Sigmoid colon (tissue), 7 donors: ENCODE results near the gene CD300A. TPM values are rescaled to one million over a fixed set of nuclear protein-coding genes. Genes with fewer than 3 reads are reported as not detected.

Experiments
- DNase-seq: peaks from one replicate; pipeline ENCODE4 v3.0.0-alpha.2; 2019
- H3K27ac ChIP-seq, 4 donors: fragments of 200-600 bp; sonication (generic); one replicate each; pipeline ENCODE4 v1.5.1; 2016 to 2019; ENCODE audit warnings: mild to moderate bottlenecking in 1 of 4
- H3K27me3 ChIP-seq, 3 donors: fragments of 200-600 bp; sonication (generic); one replicate each; pipeline ENCODE4 v1.5.1; 2019; ENCODE audit warnings: mild to moderate bottlenecking in 1 of 3
- H3K36me3 ChIP-seq, 4 donors: fragments of 200-600 bp; sonication (generic); one replicate each; pipeline ENCODE4 v1.5.1; 2016 to 2019
- H3K4me1 ChIP-seq, 4 donors: fragments of 200-600 bp; sonication (generic); one replicate each; pipeline ENCODE4 v1.5.1; 2017 to 2019
- H3K4me3 ChIP-seq, 4 donors: fragments of 200-600 bp; sonication (generic); one replicate each; pipeline ENCODE4 v1.5.1; 2017 to 2019; ENCODE audit warnings: mild to moderate bottlenecking in 2 of 4, moderate library complexity in 1 of 4
- H3K9me3 ChIP-seq, 4 donors: fragments of 200-600 bp in 3 of 4; sonication (generic) in 3 of 4; one replicate each; pipeline versions ENCODE4 v1.5.1 to v1.6.1; 2013 to 2019
- CTCF ChIP-seq, 4 experiments: fragments of 450-650 bp in 3 of 4; fragments of 200-600 bp in 1 of 4; IDR thresholded peaks; one replicate each; pipeline ENCODE4 v1.5.1; 2016 to 2019; ENCODE audit warnings: antibody characterized with exemption in 4 of 4, mild to moderate bottlenecking in 3 of 4, moderate library complexity in 2 of 4
- EP300 ChIP-seq, 4 donors: sonication (generic); formaldehyde crosslinking; IDR thresholded peaks; one replicate each; pipeline ENCODE4 v1.6.1; 2017; ENCODE audit warnings: antibody characterized with exemption in 4 of 4
- POLR2A ChIP-seq, 2 donors: fragments of 450-650 bp; IDR thresholded peaks; one replicate each; pipeline ENCODE4 v1.6.1; 2016; ENCODE audit warnings: antibody characterized with exemption in 2 of 2, mild to moderate bottlenecking in 2 of 2, moderate library complexity in 2 of 2
- POLR2AphosphoS5 ChIP-seq, 4 donors: sonication (generic); formaldehyde crosslinking; IDR thresholded peaks; one replicate each; pipeline ENCODE4 v1.6.1; 2017; ENCODE audit warnings: antibody characterized with exemption in 4 of 4
- WGBS, 2 donors: extraction: QIAGEN DNeasy Blood & Tissue Kit; methylation state at CpG; one replicate each; pipeline ENCODE4 v1.1.7; 2013; 5-methylcytosine and 5-hydroxymethylcytosine counted together
- intact Hi-C: fragments of 100-400 bp; cut with DNase I; formaldehyde crosslinking; loops from one replicate; pipeline ENCODE4 v1.15.1; 2023
- polyA plus RNA-seq, 3 donors: library from polyadenylated mRNA; stranded (reverse); fragments of 200-250 nt; gene quantifications; one replicate each; pipeline ENCODE4 v1.2.3, GENCODE V29; 2013
- total RNA-seq, 4 donors: library from RNA; depleted of rRNA; stranded (reverse); fragments of >200 nt; gene quantifications; one replicate each; pipeline ENCODE4 v1.1.0, GENCODE V29; 2016
- donor health status: healthy with polysubstance abuse.
- donor health status: Bipolar disorder and iron deficiency.
- donor health status: healthy.

Gene CD300A
- total and polyA plus RNA-seq, 7 donors, result 2.9 to 33.5 (median 4.8) TPM

GRCh38 chr17:74477411-74477810 is 11.0 kb downstream of the CD300A start:
- Histone ChIP-seq H3K27me3 (peaks cover 0 to 31% (median 3%) of the 10 kb centered on the region in 3 donors), H3K4me1 (no peaks in the 10 kb centered on the region), H3K36me3 (no peaks in the 10 kb centered on the region), H3K9me3 (peaks cover 0 to 9% (median 3%) of the 10 kb centered on the region in 4 donors), H3K27ac (no peak overlapping the region), H3K4me3 (no peak overlapping the region)
- 78 to 81% methylated on average over 4 of the region's 4 CpGs for WGBS, 2 donors
- TF ChIP-seq POLR2AphosphoS5 (IDR thresholded peaks at IDR 0.05), result no peak
- no peak for TF ChIP-seq POLR2A (IDR thresholded peaks at IDR 0.05)
- no peak for TF ChIP-seq EP300 (IDR thresholded peaks at IDR 0.05)
- TF ChIP-seq CTCF (IDR thresholded peaks at IDR 0.05), result no peak
- intact Hi-C loops, result no loop called here
- DNase-seq, result no peak

DNA sequence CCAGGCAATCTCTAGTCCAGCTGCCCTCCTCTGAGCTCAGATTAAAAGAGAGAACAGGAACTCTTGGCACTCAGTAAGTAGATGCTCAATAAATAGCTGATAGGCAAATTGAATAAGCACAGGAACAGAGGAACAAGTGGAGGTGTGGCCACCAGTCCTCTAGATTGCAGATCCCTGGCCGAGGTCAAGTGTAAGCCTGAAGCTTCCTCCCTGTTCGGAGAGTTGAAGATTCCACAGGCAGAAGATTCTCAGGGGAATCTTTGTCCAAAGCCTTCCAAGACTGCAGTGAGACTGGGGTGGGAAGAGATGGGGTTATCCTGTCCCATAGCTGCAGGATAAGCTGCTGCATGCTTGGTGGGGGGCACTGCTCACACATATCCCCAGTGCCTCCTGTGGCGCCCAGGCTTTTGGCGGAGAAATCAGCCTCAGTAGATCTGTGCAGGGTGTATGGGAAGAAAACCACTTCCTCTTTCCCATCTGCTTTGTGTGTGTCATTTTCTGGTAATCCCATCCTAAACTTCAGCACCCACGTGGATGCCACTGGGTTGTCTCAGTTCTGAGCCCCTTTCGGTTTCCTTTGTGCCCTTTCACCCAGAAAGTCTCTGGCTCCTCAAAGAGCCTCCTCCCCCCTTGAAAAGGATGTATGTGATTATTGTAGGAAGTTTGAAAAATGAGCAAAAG is 12.1 kb downstream of the CD300A start:
- Histone ChIP-seq H3K9me3 (peaks cover 0 to 9% (median 3%) of the 10 kb centered on the region in 4 donors), H3K4me3 (no peak overlapping the region), H3K27ac (peak overlapping the region in 1 of 4 donors; percentile 34), H3K36me3 (no peaks in the 10 kb centered on the region), H3K4me1 (no peaks in the 10 kb centered on the region), H3K27me3 (peaks cover 0 to 27% (median 0%) of the 10 kb centered on the region in 3 donors)
- no peak for DNase-seq
- intact Hi-C loops, result no loop called here
- 39 to 47% methylated on average over 6 of the region's 6 CpGs for WGBS, 2 donors
- TF ChIP-seq CTCF (IDR thresholded peaks at IDR 0.05) (no peak), POLR2AphosphoS5 (IDR thresholded peaks at IDR 0.05) (no peak), POLR2A (IDR thresholded peaks at IDR 0.05) (no peak), EP300 (IDR thresholded peaks at IDR 0.05) (no peak)

DNA sequence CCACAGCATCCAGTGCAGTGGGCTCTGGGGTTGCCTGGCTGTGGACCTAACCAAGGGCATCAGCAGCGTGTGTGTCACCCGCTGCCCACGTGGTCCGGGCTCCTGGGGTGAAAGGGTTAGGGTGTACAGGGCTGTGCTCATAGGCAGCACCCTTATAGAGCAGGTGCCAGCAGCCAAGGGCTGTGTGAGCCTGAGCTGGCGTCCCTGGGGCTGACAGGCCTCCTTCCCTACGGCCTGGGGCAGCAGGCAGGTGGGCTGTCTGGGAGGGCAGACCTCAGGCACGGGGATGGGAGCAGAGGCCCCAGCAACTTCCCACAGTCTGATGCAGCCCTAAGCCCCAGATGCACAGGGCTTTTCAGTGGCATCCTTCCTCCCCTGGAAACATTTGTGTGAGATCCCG is 13.9 kb downstream of the CD300A start:
- DNase-seq, result no peak
- H3K27me3 ChIP-seq, result peaks cover 0 to 27% (median 3%) of the 10 kb centered on the region in 3 donors
- 78 to 81% methylated on average over 8 of the region's 8 CpGs for WGBS, 2 donors

GRCh38 chr17:74481621-74482020 is 15.2 kb downstream of the CD300A start:
- TF ChIP-seq EP300 (IDR thresholded peaks at IDR 0.05), result no peak
- no peak for TF ChIP-seq CTCF (IDR thresholded peaks at IDR 0.05)
- Histone ChIP-seq H3K4me1 (no peaks in the 10 kb centered on the region), H3K9me3 (no peaks in the 10 kb centered on the region), H3K27ac (no peak overlapping the region), H3K4me3 (no peak overlapping the region), H3K27me3 (peaks cover 0 to 22% (median 3%) of the 10 kb centered on the region in 3 donors), H3K36me3 (no peaks in the 10 kb centered on the region)
- WGBS, 2 donors, result 85 to 91% methylated on average over 7 of the region's 7 CpGs
- DNase-seq, result no peak
- intact Hi-C loops, result no loop called here

More for the DNA sequence above, 13.9 kb downstream of the CD300A start:
- no peak overlapping the region for H3K4me3 ChIP-seq
- no peaks in the 10 kb centered on the region for H3K4me1 ChIP-seq
- H3K9me3 ChIP-seq, result peaks cover 0 to 8% (median 3%) of the 10 kb centered on the region in 4 donors
- H3K27ac ChIP-seq, result no peak overlapping the region
- no peaks in the 10 kb centered on the region for H3K36me3 ChIP-seq
- TF ChIP-seq POLR2A (IDR thresholded peaks at IDR 0.05) (no peak), EP300 (IDR thresholded peaks at IDR 0.05) (no peak), CTCF (IDR thresholded peaks at IDR 0.05) (no peak), POLR2AphosphoS5 (IDR thresholded peaks at IDR 0.05) (no peak)
- intact Hi-C loops, result no loop called here

DNA sequence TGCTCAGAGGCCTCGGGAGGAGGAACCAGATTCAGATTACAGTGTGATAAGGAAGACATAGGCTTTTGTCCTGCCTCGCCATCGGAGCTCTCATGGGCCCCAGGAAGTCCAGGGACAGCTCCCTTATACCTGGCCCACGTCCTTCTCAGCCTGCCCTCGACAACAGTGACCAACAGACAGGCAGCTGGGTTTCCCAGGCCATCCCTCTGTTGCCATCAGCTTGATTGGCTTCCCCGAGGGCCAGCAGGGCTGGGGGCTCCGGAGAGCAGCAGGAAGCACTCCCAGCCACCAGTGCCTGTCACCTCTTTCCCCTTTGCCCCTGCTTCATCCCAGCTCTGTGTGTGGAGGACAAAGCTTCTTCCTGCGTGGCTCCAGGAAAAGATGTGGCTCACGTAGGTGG is 17.6 kb downstream of the CD300A start:
- H3K4me3 ChIP-seq, result no peak overlapping the region

More for the DNA sequence above, 17.6 kb downstream of the CD300A start:
- Histone ChIP-seq H3K4me1 (no peaks in the 10 kb centered on the region), H3K36me3 (no peaks in the 10 kb centered on the region), H3K27ac (no peak overlapping the region), H3K27me3 (peaks cover 0 to 16% (median 3%) of the 10 kb centered on the region in 3 donors), H3K9me3 (no peaks in the 10 kb centered on the region)
- 73 to 78% methylated on average over 9 of the region's 9 CpGs for WGBS, 2 donors
- DNase-seq, result no peak
- intact Hi-C loops, result no loop called here
- no peak for TF ChIP-seq POLR2AphosphoS5 (IDR thresholded peaks at IDR 0.05)
- no peak for TF ChIP-seq POLR2A (IDR thresholded peaks at IDR 0.05)
- TF ChIP-seq CTCF (IDR thresholded peaks at IDR 0.05), result no peak
- TF ChIP-seq EP300 (IDR thresholded peaks at IDR 0.05), result no peak
